Lung (tissue), 12 donors: ENCODE data around the gene ATP6V1B1. TPM values are rescaled to one million over a fixed set of nuclear protein-coding genes. Genes with fewer than 3 reads are reported as not detected.

Experiments
- ATAC-seq: fragments of 200-7000 bp; cut with Tn5 transposase; one replicate; pipeline ENCODE4 v1.9.1; 2020; ENCODE audit warnings: moderate number of reproducible peaks; ENCODE audit not compliant: insufficient read depth, low FRiP score
- DNase-seq, 3 donors: peaks; one replicate each; pipeline ENCODE4 v3.0.0-alpha.2; 2013 to 2017
- H3K27ac ChIP-seq, 2 donors: one replicate each; pipeline ENCODE4 v1.5.1; 2013; ENCODE audit warnings: mild to moderate bottlenecking in 2 of 2, moderate library complexity in 2 of 2, control low read depth in 1 of 2, inconsistent platforms in 1 of 2, low read depth in 1 of 2, low read length in 1 of 2
- H3K27me3 ChIP-seq, 3 donors: one replicate each; pipeline ENCODE4 v1.5.1; 2013; ENCODE audit warnings: low read length in 2 of 3; ENCODE audit not compliant: control insufficient read depth in 3 of 3, insufficient read depth in 3 of 3
- H3K36me3 ChIP-seq, 4 donors: one replicate each; pipeline ENCODE4 v1.5.1; 2013; ENCODE audit warnings: low read length in 4 of 4, mild to moderate bottlenecking in 1 of 4, moderate library complexity in 1 of 4; ENCODE audit not compliant: control insufficient read depth in 4 of 4, insufficient read depth in 4 of 4
- H3K4me1 ChIP-seq, 5 donors: one replicate each; pipeline ENCODE4 v1.5.1; 2013; ENCODE audit warnings: low read length in 5 of 5, mild to moderate bottlenecking in 2 of 5, moderate library complexity in 1 of 5; ENCODE audit not compliant: control insufficient read depth in 5 of 5, insufficient read depth in 5 of 5
- H3K4me3 ChIP-seq: one replicate; pipeline ENCODE4 v1.5.1; 2013; ENCODE audit warnings: mild to moderate bottlenecking, control low read depth, moderate library complexity
- H3K9ac ChIP-seq, 2 donors: one replicate each; pipeline ENCODE4 v1.5.1; 2013; ENCODE audit warnings: low read length in 2 of 2, control low read depth in 1 of 2; ENCODE audit not compliant: insufficient read depth in 1 of 2
- H3K9me3 ChIP-seq, 4 donors: one replicate each; pipeline ENCODE4 v1.5.1; 2013; ENCODE audit warnings: low read length in 3 of 4, mild to moderate bottlenecking in 1 of 4, moderate library complexity in 1 of 4; ENCODE audit not compliant: control insufficient read depth in 4 of 4, insufficient read depth in 3 of 4
- CTCF ChIP-seq: IDR thresholded peaks from 2 replicates; pipeline ENCODE4 v1.5.1; 2012; ENCODE audit warnings: mild to moderate bottlenecking; ENCODE audit errors: control extremely low read depth, extremely low read depth
- WGBS, 2 donors: extraction: QIAGEN DNeasy Blood & Tissue Kit; methylation state at CpG; one replicate each; pipeline ENCODE4 v1.1.7; 2013; 5-methylcytosine and 5-hydroxymethylcytosine counted together
- polyA plus RNA-seq, 2 donors: library from polyadenylated mRNA; stranded (reverse); fragments of 200-250 nt; gene quantifications; one replicate each; pipeline ENCODE4 v1.2.1, GENCODE V29; 2013
- total RNA-seq, 2 donors: library from RNA; depleted of rRNA in 1 of 2; stranded (reverse); fragments of >200 nt in 1 of 2; gene quantifications; one replicate each; pipeline ENCODE4 v1.2.1, GENCODE V29; 2014 to 2021
- donor health status: control.
- donor health status: control.
- donor health status: Bipolar disorder and iron deficiency.
- donor health status: healthy.
- donor health status: DM: yes; HTN: yes; CAD: no.

Gene ATP6V1B1
- total and polyA plus RNA-seq, 4 donors = 0.33 to 5.9 (median 1.8) TPM

GRCh38 chr2:70887550-70888246 lies 48.0 kb upstream of the ATP6V1B1 start:
- Histone ChIP-seq H3K4me1 (peaks cover 0 to 15% (median 7%) of the 10 kb centered on the region in 5 donors), H3K9me3 (peaks cover 0 to 5% (median 0%) of the 10 kb centered on the region in 4 donors), H3K9ac (no peak overlapping the region), H3K36me3 (no peaks in the 10 kb centered on the region), H3K27ac (no peak overlapping the region), H3K4me3 (peak overlapping the region; percentile 26), H3K27me3 (peaks cover 10 to 98% (median 93%) of the 10 kb centered on the region in 3 donors)
- WGBS, 2 donors = 2 to 5% methylated on average over 54 to 58 of the region's 58 CpGs
- peak; percentile 70 for ATAC-seq
- peak; percentile 53 to 76 (median 70) for DNase-seq
- no peak for TF ChIP-seq CTCF

GRCh38 chr2:70888366-70888922 lies 47.3 kb upstream of the ATP6V1B1 start:
- peaks cover 0 to under 1% (median 0%) of the 10 kb centered on the region in 4 donors for H3K9me3 ChIP-seq
- H3K9ac ChIP-seq = no peak overlapping the region
- TF ChIP-seq CTCF = no peak
- H3K27ac ChIP-seq = no peak overlapping the region
- peaks cover 10 to 98% (median 95%) of the 10 kb centered on the region in 3 donors for H3K27me3 ChIP-seq
- no peak for ATAC-seq
- peaks cover 0 to 15% (median 7%) of the 10 kb centered on the region in 5 donors for H3K4me1 ChIP-seq
- no peak overlapping the region for H3K4me3 ChIP-seq
- WGBS, 2 donors = 3 to 10% methylated on average over 27 of the region's 27 CpGs
- no peaks in the 10 kb centered on the region for H3K36me3 ChIP-seq
- DNase-seq = no peak

DNA sequence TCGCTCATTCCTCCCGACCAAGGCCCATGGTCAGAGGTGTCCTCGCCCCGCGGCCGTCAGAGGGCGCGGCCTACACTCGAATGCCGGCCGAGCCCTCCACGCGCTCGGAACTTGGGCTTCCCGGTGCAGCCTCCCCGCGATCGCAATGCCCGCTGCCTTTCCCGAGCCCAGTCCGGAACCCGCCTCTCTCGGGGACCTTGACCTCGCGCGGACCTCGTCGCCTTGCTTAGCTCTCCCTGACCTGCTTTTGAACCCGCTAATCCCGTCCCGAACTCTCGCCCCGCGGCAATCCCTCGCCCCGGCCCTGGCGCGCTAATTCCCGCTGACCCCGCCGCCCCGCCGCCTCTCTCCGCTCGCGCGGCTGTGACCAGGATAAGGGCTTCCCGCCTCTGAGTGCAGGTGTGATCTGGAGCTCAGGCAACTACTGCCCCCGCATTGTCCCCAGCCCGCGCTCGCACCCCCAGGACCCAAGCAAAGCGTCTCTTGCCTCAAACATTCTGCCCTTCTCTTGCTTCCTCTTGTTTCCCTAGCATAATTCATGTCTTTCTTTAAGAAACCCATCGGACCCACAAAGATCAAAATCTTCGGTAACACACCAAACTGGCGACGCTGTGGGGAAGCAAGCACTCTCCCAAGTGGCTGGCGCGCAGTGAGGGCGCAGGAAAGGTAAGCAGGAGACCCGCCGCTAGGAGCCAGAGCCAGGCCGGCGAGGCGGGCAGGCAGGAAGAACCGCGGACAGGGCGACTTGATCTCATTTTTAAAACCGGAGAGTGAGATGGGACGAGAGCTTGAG lies 46.6 kb upstream of the ATP6V1B1 start:
- ATAC-seq = no peak
- H3K27ac ChIP-seq = no peak overlapping the region
- no peak overlapping the region for H3K4me3 ChIP-seq
- peaks cover 0 to 15% (median 7%) of the 10 kb centered on the region in 5 donors for H3K4me1 ChIP-seq
- peaks cover 10 to 98% (median 95%) of the 10 kb centered on the region in 3 donors for H3K27me3 ChIP-seq
- H3K9ac ChIP-seq = no peak overlapping the region
- H3K9me3 ChIP-seq = no peaks in the 10 kb centered on the region
- H3K36me3 ChIP-seq = no peaks in the 10 kb centered on the region
- no peak for DNase-seq
- no peak for TF ChIP-seq CTCF
- 7 to 16% methylated on average over 70 of the region's 70 CpGs for whole genome bisulfite sequencing, 2 donors
